Parathyroid adenoma (tissue), 2 donors: ENCODE data around the gene NR2C2.

ENCODE experiments used
- H2AFZ ChIP-seq: fragments of 300-600 bp; sonication (generic); one replicate; pipeline ENCODE4 v1.7.0; 2017; ENCODE audit warnings: antibody characterized with exemption, mild to moderate bottlenecking
- H3K27ac ChIP-seq: fragments of 300-600 bp; sonication (generic); one replicate; pipeline ENCODE4 v1.7.0; 2017
- H3K27me3 ChIP-seq: fragments of 300-600 bp; sonication (generic); one replicate; pipeline ENCODE4 v1.7.0; 2017; ENCODE audit warnings: low read length; ENCODE audit not compliant: control insufficient read depth, insufficient read depth
- H3K36me3 ChIP-seq: fragments of 300-600 bp; sonication (generic); one replicate; pipeline ENCODE4 v1.7.0; 2017; ENCODE audit warnings: low read length; ENCODE audit not compliant: control insufficient read depth, insufficient read depth
- H3K4me1 ChIP-seq: fragments of 300-600 bp; sonication (generic); one replicate; pipeline ENCODE4 v1.7.0; 2017; ENCODE audit warnings: control low read depth
- H3K4me2 ChIP-seq: fragments of 300-600 bp; sonication (generic); one replicate; pipeline ENCODE4 v1.7.0; 2017; ENCODE audit warnings: low read length
- H3K4me3 ChIP-seq: fragments of 300-600 bp; sonication (generic); one replicate; pipeline ENCODE4 v1.7.0; 2017; ENCODE audit warnings: low read depth, low read length
- H3K79me2 ChIP-seq: fragments of 300-600 bp; sonication (generic); one replicate; pipeline ENCODE4 v1.7.0; 2017; ENCODE audit warnings: control low read depth
- H3K9ac ChIP-seq: fragments of 300-600 bp; sonication (generic); one replicate; pipeline ENCODE4 v1.7.0; 2017; ENCODE audit warnings: mild to moderate bottlenecking
- H3K9me3 ChIP-seq: fragments of 300-600 bp; sonication (generic); one replicate; pipeline ENCODE4 v1.7.0; 2017; ENCODE audit warnings: low read length; ENCODE audit not compliant: control insufficient read depth
- CTCF ChIP-seq: fragments of 300-600 bp; sonication (generic); IDR thresholded peaks from one replicate; pipeline ENCODE4 v1.7.0; 2017; ENCODE audit warnings: antibody characterized with exemption, mild to moderate bottlenecking
- donor health status: primary hyperparathyroidism.

NR2C2 gene

GRCh38 chr3:15091575-15091974 lies 144.2 kb downstream of the NR2C2 start:
- H3K36me3 ChIP-seq = no peaks in the 10 kb centered on the region
- TF ChIP-seq CTCF = no peak

GRCh38 chr3:15092686-15093085 lies 145.3 kb downstream of the NR2C2 start:
- Histone ChIP-seq H3K27ac (no peak overlapping the region), H3K27me3 (no peaks in the 10 kb centered on the region), H3K9ac (no peak overlapping the region), H3K36me3 (no peaks in the 10 kb centered on the region), H3K4me2 (no peak overlapping the region), H3K9me3 (no peaks in the 10 kb centered on the region), H3K79me2 (no peaks in the 10 kb centered on the region), H2AFZ (no peak overlapping the region), H3K4me3 (no peak overlapping the region), H3K4me1 (no peaks in the 10 kb centered on the region)
- no peak for TF ChIP-seq CTCF

More at GRCh38 chr3:15091575-15091974, 144.2 kb downstream of the NR2C2 start:
- H3K27ac ChIP-seq = no peak overlapping the region
- no peaks in the 10 kb centered on the region for H3K79me2 ChIP-seq
- H3K27me3 ChIP-seq = no peaks in the 10 kb centered on the region
- no peaks in the 10 kb centered on the region for H3K4me1 ChIP-seq
- no peak overlapping the region for H3K9ac ChIP-seq
- no peak overlapping the region for H3K4me3 ChIP-seq
- no peak overlapping the region for H3K4me2 ChIP-seq
- no peak overlapping the region for H2AFZ ChIP-seq
- H3K9me3 ChIP-seq = no peaks in the 10 kb centered on the region

GRCh38 chr3:15094187-15094875 lies 146.9 kb downstream of the NR2C2 start:
- TF ChIP-seq CTCF = no peak
- Histone ChIP-seq H3K27ac (no peak overlapping the region), H3K4me2 (no peak overlapping the region), H3K9me3 (no peaks in the 10 kb centered on the region), H3K4me3 (no peak overlapping the region), H3K79me2 (peaks cover 11% of the 10 kb centered on the region), H2AFZ (no peak overlapping the region), H3K9ac (no peak overlapping the region), H3K4me1 (no peaks in the 10 kb centered on the region), H3K27me3 (no peaks in the 10 kb centered on the region), H3K36me3 (no peaks in the 10 kb centered on the region)

- Histone ChIP-seq H3K9ac (no peak overlapping the region), H3K9me3 (no peaks in the 10 kb centered on the region), H3K27ac (no peak overlapping the region), H3K4me3 (no peak overlapping the region), H3K36me3 (no peaks in the 10 kb centered on the region), H2AFZ (no peak overlapping the region), H3K4me1 (peaks cover 2% of the 10 kb centered on the region), H3K27me3 (no peaks in the 10 kb centered on the region), H3K4me2 (no peak overlapping the region), H3K79me2 (peaks cover 12% of the 10 kb centered on the region)
- TF ChIP-seq CTCF = no peak
Observed at GRCh38 chr3:15096046-15096445, 148.7 kb downstream of the NR2C2 start.

GRCh38 chr3:15097891-15098290 lies 150.5 kb downstream of the NR2C2 start:
- Histone ChIP-seq H3K27me3 (no peaks in the 10 kb centered on the region), H3K79me2 (peaks cover 12% of the 10 kb centered on the region), H3K4me3 (peak overlapping the region; percentile 83), H3K4me2 (peak overlapping the region; percentile 92), H3K36me3 (no peaks in the 10 kb centered on the region), H3K9ac (no peak overlapping the region), H3K27ac (no peak overlapping the region), H3K4me1 (peaks cover 17% of the 10 kb centered on the region), H3K9me3 (no peaks in the 10 kb centered on the region), H2AFZ (no peak overlapping the region)
- no peak for TF ChIP-seq CTCF
